Bronchial epithelial cell (primary cell): ENCODE results near the gene SETDB1. TPM values are rescaled to one million over a fixed set of nuclear protein-coding genes. Genes with fewer than 3 reads are reported as not detected.

Experiments used
- DNase-seq: peaks from one replicate; pipeline ENCODE4 v3.0.0-alpha.2; 2010; ENCODE audit warnings: low read depth
- FAIRE-seq: peaks from 2 replicates; lab custom pipeline; 2011; peaks lifted over from hg19 to GRCh38; lab: Jason Lieb, UNC
- H3K27me3 ChIP-seq: 2 replicates; pipeline ENCODE4 v1.5.1; 2011; ENCODE audit warnings: low read length; ENCODE audit not compliant: control insufficient read depth, insufficient read depth
- H3K36me3 ChIP-seq: 2 replicates; pipeline ENCODE4 v1.5.1; 2011; ENCODE audit warnings: low read length; ENCODE audit not compliant: control insufficient read depth, insufficient read depth
- H3K4me3 ChIP-seq: 2 replicates; pipeline ENCODE4 v1.5.1; 2011; ENCODE audit warnings: mild to moderate bottlenecking, low read depth, low read length, control low read depth
- CTCF ChIP-seq: IDR thresholded peaks from 2 replicates; pipeline ENCODE4 v1.5.1; 2011; ENCODE audit warnings: mild to moderate bottlenecking, moderate library complexity, low read length, control low read depth, inconsistent platforms; ENCODE audit not compliant: insufficient read depth, severe bottlenecking
- total RNA-seq: library from RNA; depleted of rRNA; stranded (reverse); fragments of >200 nt; gene quantifications from 2 replicates; pipeline ENCODE4 v1.2.1, GENCODE V29; 2014

SETDB1 gene
- total RNA-seq, 1 donor from 2014 or later = 24.0 TPM

DNA sequence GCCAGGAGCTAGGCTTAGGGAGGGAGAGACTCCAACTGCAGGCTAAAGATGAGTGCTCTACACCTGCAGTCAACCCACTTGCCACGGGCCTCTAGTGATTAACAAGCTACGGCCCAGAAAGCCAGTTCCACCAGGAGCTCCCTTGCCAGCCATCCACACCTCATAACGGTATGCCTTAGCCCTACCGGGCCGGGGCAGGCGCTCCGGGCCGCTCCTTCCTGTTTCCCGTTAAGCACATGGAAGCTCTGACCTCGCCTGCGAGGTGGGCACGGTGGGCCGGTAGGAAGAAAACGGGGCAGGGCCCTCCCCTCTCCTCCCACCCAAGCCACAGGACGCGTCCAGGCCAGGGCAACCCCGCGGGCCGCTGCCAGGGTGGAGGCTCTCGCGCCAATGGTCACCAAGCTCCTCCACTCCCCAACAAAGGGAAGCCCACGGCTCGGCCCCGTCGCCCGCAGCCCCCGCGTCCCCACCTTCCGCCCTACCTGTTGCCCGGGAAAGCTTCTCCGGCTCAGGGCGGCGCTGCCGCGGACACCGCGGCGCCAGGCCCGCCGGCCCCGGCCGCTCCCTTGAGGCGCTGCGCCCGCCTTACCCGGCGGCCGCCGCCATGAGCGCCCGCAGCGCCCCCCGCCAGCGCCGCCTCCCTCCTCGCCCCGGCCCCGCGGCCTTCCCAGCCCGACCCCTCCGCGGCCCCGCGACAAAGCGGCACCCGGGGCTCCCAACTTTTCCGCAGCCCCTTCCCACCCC is 47.8 kb downstream of the SETDB1 start:
- FAIRE-seq (no peak), DNase-seq (peak; percentile 27)
- Histone ChIP-seq H3K4me3 (peak overlapping the region; percentile 79), H3K27me3 (no peaks in the 10 kb centered on the region), H3K36me3 (no peaks in the 10 kb centered on the region)
- no peak for TF ChIP-seq CTCF

GRCh38 chr1:150974580-150975478 is 48.7 kb downstream of the SETDB1 start, which contains the start of gene CERS2:
Gene CERS2 (minus strand): TSS chr1:150974835. CDS start chr1:150969090, 5,745 bp downstream.
- DNase-seq = peak; percentile 36
- H3K4me3 ChIP-seq = peak within 1 kb of the TSS; percentile 79
- H3K36me3 ChIP-seq = no peaks in the 10 kb centered on the region
- no peaks in the 10 kb centered on the region for H3K27me3 ChIP-seq
- no peak for TF ChIP-seq CTCF
- FAIRE-seq = no peak

DNA sequence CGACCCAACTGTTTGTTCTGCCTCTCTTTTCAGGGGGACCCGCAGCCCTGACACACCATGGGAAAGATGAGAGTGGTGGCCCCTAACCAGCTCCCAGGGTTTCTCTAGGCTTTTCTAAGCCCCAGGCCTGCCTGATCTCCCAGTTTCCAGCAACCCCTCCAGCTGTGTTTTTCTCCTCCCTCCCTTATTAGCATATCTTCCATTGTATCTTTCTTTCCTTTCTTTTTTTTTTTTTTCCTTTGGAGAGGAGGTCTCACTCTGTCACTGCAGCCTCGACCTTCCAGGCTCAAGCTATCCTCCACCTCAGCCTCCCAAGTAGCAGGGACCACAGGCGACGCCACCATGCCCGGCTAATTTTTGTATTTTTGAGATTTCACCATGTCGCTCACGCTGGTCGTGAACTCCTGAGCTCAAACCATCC is 50.2 kb downstream of the SETDB1 start:
- H3K27me3 ChIP-seq = no peaks in the 10 kb centered on the region
- H3K4me3 ChIP-seq = no peak overlapping the region
- no peak for FAIRE-seq

GRCh38 chr1:150976879-150977694 is 50.9 kb downstream of the SETDB1 start:
- peak; percentile 85 for DNase-seq
- H3K4me3 ChIP-seq = no peak overlapping the region
- no peaks in the 10 kb centered on the region for H3K36me3 ChIP-seq
- TF ChIP-seq CTCF = no peak
- H3K27me3 ChIP-seq = no peaks in the 10 kb centered on the region
- FAIRE-seq = no peak

More for the DNA sequence above, 50.2 kb downstream of the SETDB1 start:
- no peak for TF ChIP-seq CTCF
- H3K36me3 ChIP-seq = no peaks in the 10 kb centered on the region
- DNase-seq = no peak
